ENCODE measurements around the gene DSP. TPM values are rescaled to one million over a fixed set of nuclear protein-coding genes. Genes with fewer than 3 reads are reported as not detected.

DSP gene
- total and polyA plus RNA-seq, 8 donors = 12.0 to 125 (median 80.6) TPM

DNA sequence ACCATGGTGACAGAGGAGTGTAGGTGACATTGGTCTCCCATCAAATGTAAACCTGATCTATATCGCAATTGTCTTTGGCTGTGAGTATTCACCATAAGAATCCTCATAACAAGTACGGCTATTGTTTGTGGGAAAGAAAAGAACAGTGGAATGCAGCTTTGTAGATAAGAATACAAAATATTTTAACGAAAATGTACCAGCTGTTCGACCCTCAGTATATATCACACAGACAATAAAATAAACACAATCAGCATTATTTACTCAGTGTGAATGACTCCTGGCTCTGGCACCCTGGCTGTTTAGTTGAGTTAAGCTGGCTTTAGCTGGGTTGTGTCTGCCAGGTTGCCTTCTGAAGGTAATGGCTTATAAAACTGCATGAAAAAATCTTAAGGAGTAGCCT lies 91.9 kb downstream of the DSP start:
- WGBS, 5 donors = 26 to 44% (median 33%) methylated on average over 4 of the region's 4 CpGs
- no peaks in the 10 kb centered on the region for H3K36me3 ChIP-seq

GRCh38 chr6:7636151-7636550 lies 94.7 kb downstream of the DSP start:
- Histone ChIP-seq H3K36me3 (no peaks in the 10 kb centered on the region), H3K27me3 (no peaks in the 10 kb centered on the region), H3K4me1 (no peaks in the 10 kb centered on the region), H3K4me3 (no peak overlapping the region), H3K27ac (no peak overlapping the region), H3K9me3 (no peaks in the 10 kb centered on the region)
- 88 to 94% (median 90%) methylated on average over 1 of the region's 1 CpG for WGBS, 5 donors
- intact Hi-C loops (cut with DNase I; ENCODE audit: low total_unique reads) = no loop called here
- no peak for DNase-seq
- TF ChIP-seq POLR2AphosphoS5 (IDR thresholded peaks at IDR 0.05) (no peak), POLR2A (IDR thresholded peaks at IDR 0.05) (no peak), EP300 (IDR thresholded peaks at IDR 0.05) (no peak), CTCF (IDR thresholded peaks at IDR 0.05) (no peak)

More for the DNA sequence above, 91.9 kb downstream of the DSP start:
- H3K4me1 ChIP-seq = no peaks in the 10 kb centered on the region
- no peak for TF ChIP-seq CTCF (IDR thresholded peaks at IDR 0.05)
- TF ChIP-seq POLR2AphosphoS5 (IDR thresholded peaks at IDR 0.05) = no peak
- intact Hi-C loops (cut with DNase I; ENCODE audit: low total_unique reads) = no loop called here
- no peak overlapping the region for H3K27ac ChIP-seq
- no peaks in the 10 kb centered on the region for H3K9me3 ChIP-seq
- no peak overlapping the region for H3K4me3 ChIP-seq
- H3K27me3 ChIP-seq = peaks cover 0 to 5% (median 0%) of the 10 kb centered on the region in 3 donors
- no peak for DNase-seq

Other genes starting within 250 kb of the DSP start
- gene SSR1, start 228.5 kb upstream of the DSP start, total RNA-seq = 10 to 100 TPM; 29.8 to 62.4 (median 40.3) TPM
- gene SSR1, start 228.5 kb upstream of the DSP start, polyA plus RNA-seq = 10 to 100 TPM; 11.6 to 21.0 (median 18.0) TPM
- gene CAGE1, start 151.9 kb upstream of the DSP start, total RNA-seq = not detected
- not detected for gene CAGE1, start 151.9 kb upstream of the DSP start, polyA plus RNA-seq
- gene RIOK1, start 151.9 kb upstream of the DSP start, total RNA-seq = 100 to 1,000 TPM in 1 of 5 donors, 10 to 100 TPM in 3, 1 to 10 TPM in 1; 8.7 to 105 (median 16.5) TPM
- gene RIOK1, start 151.9 kb upstream of the DSP start, polyA plus RNA-seq = 10 to 100 TPM; 11.6 to 14.1 (median 12.0) TPM
- gene SNRNP48, start 48.5 kb downstream of the DSP start, total RNA-seq = 100 to 1,000 TPM in 1 of 5 donors, 10 to 100 TPM in 4; 12.6 to 138 (median 16.8) TPM
- gene SNRNP48, start 48.5 kb downstream of the DSP start, polyA plus RNA-seq = 1 to 10 TPM; 5.1 to 7.9 (median 5.9) TPM
- 10 to 100 TPM in 1 of 5 donors, 1 to 10 TPM in 2, under 1 TPM in 1, not detected in 1; 0.89 to 15.8 (median 4.5) TPM for gene BMP6, start 184.4 kb downstream of the DSP start, total RNA-seq
- 1 to 10 TPM in 2 of 3 donors, under 1 TPM in 1; 0.50 to 2.7 (median 1.4) TPM for gene BMP6, start 184.4 kb downstream of the DSP start, polyA plus RNA-seq

Data from stomach (tissue), 9 donors.